ENCODE data around the gene CLSTN2. TPM values are rescaled to one million over a fixed set of nuclear protein-coding genes. Genes with fewer than 3 reads are reported as not detected.

The CLSTN2 gene
- total and polyA plus RNA-seq, 8 donors, result 0.31 to 1.1 (median 0.61) TPM

DNA sequence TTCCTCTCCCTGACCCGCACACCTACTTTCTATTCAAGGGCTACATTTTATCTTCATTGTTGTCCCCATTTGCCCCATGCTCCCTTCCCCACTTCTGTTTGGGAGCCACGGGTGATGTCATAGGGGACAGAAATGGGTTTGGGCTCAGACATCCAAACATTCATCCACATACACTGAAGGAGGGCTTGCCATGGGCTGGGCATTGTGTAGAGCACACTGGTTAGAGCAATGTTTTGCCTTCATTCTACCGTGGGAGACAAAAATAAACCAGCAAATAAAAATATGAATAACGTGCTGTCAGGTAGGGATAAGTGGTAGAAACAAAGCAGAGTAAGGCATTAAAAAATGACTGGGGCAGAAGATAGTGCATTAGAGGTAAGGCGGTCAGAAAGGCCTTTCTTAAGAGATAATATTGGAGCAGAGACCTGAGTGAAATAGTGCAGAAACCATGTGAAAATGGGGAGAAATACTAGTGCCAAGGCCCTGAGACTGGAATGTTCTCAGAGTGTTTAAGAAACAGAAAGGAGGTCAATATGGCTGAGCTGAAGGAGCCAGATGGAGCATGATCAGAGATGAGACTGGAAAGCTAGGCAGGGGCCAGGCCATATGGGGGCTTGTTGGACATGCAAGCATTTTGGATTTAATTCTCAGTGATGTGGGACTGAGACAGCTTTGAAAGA, 40.9 kb upstream of the CLSTN2 start:
- Histone ChIP-seq H3K27ac (no peak overlapping the region), H3K4me1 (no peaks in the 10 kb centered on the region), H3K4me3 (no peak overlapping the region), H3K36me3 (no peaks in the 10 kb centered on the region), H3K27me3 (no peaks in the 10 kb centered on the region), H3K9me3 (no peaks in the 10 kb centered on the region)
- intact Hi-C loops (cut with DNase I), result no loop called here
- TF ChIP-seq, protein P1, sequence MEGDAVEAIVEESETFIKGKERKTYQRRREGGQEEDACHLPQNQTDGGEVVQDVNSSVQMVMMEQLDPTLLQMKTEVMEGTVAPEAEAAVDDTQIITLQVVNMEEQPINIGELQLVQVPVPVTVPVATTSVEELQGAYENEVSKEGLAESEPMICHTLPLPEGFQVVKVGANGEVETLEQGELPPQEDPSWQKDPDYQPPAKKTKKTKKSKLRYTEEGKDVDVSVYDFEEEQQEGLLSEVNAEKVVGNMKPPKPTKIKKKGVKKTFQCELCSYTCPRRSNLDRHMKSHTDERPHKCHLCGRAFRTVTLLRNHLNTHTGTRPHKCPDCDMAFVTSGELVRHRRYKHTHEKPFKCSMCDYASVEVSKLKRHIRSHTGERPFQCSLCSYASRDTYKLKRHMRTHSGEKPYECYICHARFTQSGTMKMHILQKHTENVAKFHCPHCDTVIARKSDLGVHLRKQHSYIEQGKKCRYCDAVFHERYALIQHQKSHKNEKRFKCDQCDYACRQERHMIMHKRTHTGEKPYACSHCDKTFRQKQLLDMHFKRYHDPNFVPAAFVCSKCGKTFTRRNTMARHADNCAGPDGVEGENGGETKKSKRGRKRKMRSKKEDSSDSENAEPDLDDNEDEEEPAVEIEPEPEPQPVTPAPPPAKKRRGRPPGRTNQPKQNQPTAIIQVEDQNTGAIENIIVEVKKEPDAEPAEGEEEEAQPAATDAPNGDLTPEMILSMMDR (IDR thresholded peaks at IDR 0.05), result no peak
- no peak for ATAC-seq
- DNase-seq, result no peak

DNA sequence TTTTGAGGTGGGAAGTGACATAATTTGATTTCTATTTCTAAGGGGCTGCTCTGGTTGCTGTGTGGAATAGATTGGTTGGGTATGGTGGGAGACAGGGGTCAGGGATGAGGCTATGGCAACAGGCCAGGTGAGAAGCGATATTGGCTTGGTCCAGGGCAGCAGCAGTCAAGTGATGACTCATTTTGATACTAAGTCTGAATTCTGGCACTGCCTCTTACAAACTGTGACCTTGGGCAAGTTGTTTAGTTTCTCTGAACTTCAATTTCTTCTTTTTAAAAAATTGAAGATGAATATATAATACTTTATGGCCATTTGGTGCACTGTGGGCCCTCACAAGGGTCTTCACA, 40.4 kb upstream of the CLSTN2 start:
- no peaks in the 10 kb centered on the region for H3K4me1 ChIP-seq
- H3K27me3 ChIP-seq, result no peaks in the 10 kb centered on the region
- no peak for ATAC-seq
- no peaks in the 10 kb centered on the region for H3K9me3 ChIP-seq
- H3K4me3 ChIP-seq, result no peak overlapping the region
- no peaks in the 10 kb centered on the region for H3K36me3 ChIP-seq
- DNase-seq, result no peak
- H3K27ac ChIP-seq, result no peak overlapping the region
- intact Hi-C loops (cut with DNase I), result no loop called here
- TF ChIP-seq, protein P1 (IDR thresholded peaks at IDR 0.05), result no peak

DNA sequence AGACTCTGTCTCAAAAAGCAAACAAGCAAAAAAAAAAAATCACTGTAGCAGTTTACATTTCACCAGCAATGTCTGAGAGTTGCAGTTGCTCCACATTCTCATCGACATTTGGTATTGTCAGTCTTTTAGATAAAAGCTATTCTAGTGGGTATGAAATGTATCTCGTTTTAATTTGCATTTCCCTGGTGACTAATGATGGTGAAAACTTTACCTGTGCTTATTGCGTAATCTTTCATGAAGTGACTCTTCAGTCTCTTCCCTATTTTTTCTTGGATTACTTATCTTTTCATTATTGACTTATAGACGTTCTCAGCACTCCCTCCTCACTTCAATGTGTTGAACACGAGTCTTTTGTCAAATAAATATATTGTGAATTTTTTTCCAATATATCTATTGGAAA, 37.2 kb upstream of the CLSTN2 start:
- DNase-seq, result no peak
- no peak for ATAC-seq
- H3K27me3 ChIP-seq, result no peaks in the 10 kb centered on the region
- H3K9me3 ChIP-seq, result no peaks in the 10 kb centered on the region
- H3K36me3 ChIP-seq, result no peaks in the 10 kb centered on the region
- no peaks in the 10 kb centered on the region for H3K4me1 ChIP-seq
- intact Hi-C loops (cut with DNase I), result no loop called here
- no peak overlapping the region for H3K27ac ChIP-seq
- H3K4me3 ChIP-seq, result no peak overlapping the region
- TF ChIP-seq, protein P1 (IDR thresholded peaks at IDR 0.05), result no peak

DNA sequence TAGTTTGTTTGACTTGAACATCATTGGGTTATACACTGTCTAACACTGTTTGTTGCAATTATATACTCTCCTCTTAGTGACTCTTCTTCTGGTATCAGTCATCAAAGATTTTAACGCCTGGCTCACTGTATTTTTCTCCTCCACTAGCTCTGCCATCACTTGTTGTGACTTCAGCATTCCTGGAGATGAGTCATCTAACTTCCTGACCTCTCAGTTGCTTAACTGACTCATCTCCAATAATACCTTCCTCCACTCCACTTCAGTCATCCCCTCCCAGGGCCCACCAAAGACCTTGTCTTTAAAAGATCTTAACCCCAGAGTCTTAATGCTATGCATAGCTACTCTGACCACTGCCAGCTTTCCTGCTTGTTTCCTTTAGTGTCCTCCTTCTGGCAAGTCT, 28.6 kb upstream of the CLSTN2 start:
- no peak for ATAC-seq
- DNase-seq, result no peak
- Histone ChIP-seq H3K4me3 (no peak overlapping the region), H3K36me3 (no peaks in the 10 kb centered on the region), H3K4me1 (no peaks in the 10 kb centered on the region), H3K27me3 (no peaks in the 10 kb centered on the region), H3K27ac (no peak overlapping the region), H3K9me3 (no peaks in the 10 kb centered on the region)
- TF ChIP-seq, protein P1 (IDR thresholded peaks at IDR 0.05), result no peak
- intact Hi-C loops (cut with DNase I), result no loop called here

DNA sequence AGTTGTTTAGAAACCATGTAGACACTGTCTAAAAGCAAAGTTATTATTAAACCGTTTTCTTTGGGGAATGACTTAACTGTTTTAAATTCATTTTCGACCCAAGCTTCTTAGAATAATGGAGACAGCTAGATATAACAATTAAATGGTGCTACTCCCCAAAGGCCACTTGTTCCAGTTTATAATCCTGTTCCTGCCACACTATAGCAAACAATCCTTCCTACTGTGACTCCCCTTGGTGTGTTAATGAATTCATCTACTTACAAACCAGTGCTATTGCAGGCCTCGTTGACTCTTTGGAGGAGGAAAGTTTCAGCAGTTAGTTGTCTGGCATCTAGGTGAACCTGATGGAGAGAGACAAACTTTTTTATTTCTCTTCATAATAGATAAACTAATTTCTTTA, 25.2 kb upstream of the CLSTN2 start:
- H3K27ac ChIP-seq, result no peak overlapping the region
- DNase-seq, result no peak
- no peaks in the 10 kb centered on the region for H3K4me1 ChIP-seq
- no peak for ATAC-seq
- H3K36me3 ChIP-seq, result no peaks in the 10 kb centered on the region
- H3K4me3 ChIP-seq, result no peak overlapping the region
- no peaks in the 10 kb centered on the region for H3K9me3 ChIP-seq
- TF ChIP-seq, protein P1 (IDR thresholded peaks at IDR 0.05), result no peak
- intact Hi-C loops (cut with DNase I), result no loop called here
- H3K27me3 ChIP-seq, result no peaks in the 10 kb centered on the region
